Measurements from ENCODE around the gene TASL. TPM values are rescaled to one million over a fixed set of nuclear protein-coding genes. Genes with fewer than 3 reads are reported as not detected.
"Not testable (repeated sequence)": the region's sequence is repeated elsewhere in the genome, so short reads cannot be mapped to it uniquely, and the experiment has no call there.

TASL gene
- total RNA-seq, 3 donors from 2014 or later: 0.66 to 1.6 (median 1.4) TPM

GRCh38 chrX:30568136-30568535 lies 9.4 kb downstream of the TASL start:
- Histone ChIP-seq H3K36me3 (no peaks in the 10 kb centered on the region), H3K27me3 (peaks cover 0 to 10% of the 10 kb centered on the region in 2 donors), H3K27ac (no peak overlapping the region), H3K9me3 (no peaks in the 10 kb centered on the region), H3K4me3 (no peak overlapping the region), H3K4me1 (no peaks in the 10 kb centered on the region)
- DNase-seq (ENCODE audit: low spot score in 2 of 2): no peak
- intact Hi-C loops (cut with DNase I; ENCODE audit: low total_unique reads): no loop called here
- no peak for TF ChIP-seq POLR2AphosphoS5 (IDR thresholded peaks at IDR 0.05)
- TF ChIP-seq CTCF (IDR thresholded peaks at IDR 0.05): no peak
- TF ChIP-seq POLR2A (IDR thresholded peaks at IDR 0.05): no peak

- H3K27ac ChIP-seq; intact Hi-C loops (cut with DNase I; ENCODE audit: low total_unique reads); H3K36me3 ChIP-seq; H3K9me3 ChIP-seq; H3K4me3 ChIP-seq; H3K4me1 ChIP-seq; DNase-seq (ENCODE audit: low spot score in 2 of 2): not testable (repeated sequence)
- H3K27me3 ChIP-seq: peaks cover 0 to 27% of the 10 kb centered on the region in 2 donors
Measured at GRCh38 chrX:30563070-30563469, 14.5 kb downstream of the TASL start.

GRCh38 chrX:30561191-30561590 lies 16.4 kb downstream of the TASL start:
- Histone ChIP-seq H3K27me3 (peaks cover 0 to 33% of the 10 kb centered on the region in 2 donors), H3K4me1 (no peaks in the 10 kb centered on the region), H3K36me3 (no peaks in the 10 kb centered on the region), H3K4me3 (no peak overlapping the region), H3K9me3 (no peaks in the 10 kb centered on the region), H3K27ac (no peak overlapping the region)
- intact Hi-C loops (cut with DNase I; ENCODE audit: low total_unique reads): no loop called here
- no peak for DNase-seq (ENCODE audit: low spot score in 2 of 2)
- TF ChIP-seq POLR2A (IDR thresholded peaks at IDR 0.05): no peak
- no peak for TF ChIP-seq CTCF (IDR thresholded peaks at IDR 0.05)
- no peak for TF ChIP-seq POLR2AphosphoS5 (IDR thresholded peaks at IDR 0.05)

GRCh38 chrX:30538271-30538670 lies 39.3 kb downstream of the TASL start:
- H3K4me3 ChIP-seq: no peak overlapping the region
- intact Hi-C loops (cut with DNase I; ENCODE audit: low total_unique reads): no loop called here
- TF ChIP-seq POLR2AphosphoS5 (IDR thresholded peaks at IDR 0.05) (no peak), POLR2A (IDR thresholded peaks at IDR 0.05) (no peak), CTCF (IDR thresholded peaks at IDR 0.05) (no peak)
- H3K9me3 ChIP-seq: peaks cover 0 to 3% of the 10 kb centered on the region in 2 donors
- no peak overlapping the region for H3K27ac ChIP-seq
- no peaks in the 10 kb centered on the region for H3K36me3 ChIP-seq
- no peaks in the 10 kb centered on the region for H3K4me1 ChIP-seq
- no peak for DNase-seq (ENCODE audit: low spot score in 2 of 2)
- no peaks in the 10 kb centered on the region for H3K27me3 ChIP-seq

GRCh38 chrX:30533835-30534234 lies 43.7 kb downstream of the TASL start:
- DNase-seq (ENCODE audit: low spot score in 2 of 2): no peak
- no peaks in the 10 kb centered on the region for H3K9me3 ChIP-seq
- TF ChIP-seq CTCF (IDR thresholded peaks at IDR 0.05) (no peak), POLR2AphosphoS5 (IDR thresholded peaks at IDR 0.05) (no peak), POLR2A (IDR thresholded peaks at IDR 0.05) (no peak)
- H3K4me1 ChIP-seq: no peaks in the 10 kb centered on the region
- H3K27ac ChIP-seq: no peak overlapping the region
- no peak overlapping the region for H3K4me3 ChIP-seq
- peaks cover 0 to 18% of the 10 kb centered on the region in 2 donors for H3K27me3 ChIP-seq
- intact Hi-C loops (cut with DNase I; ENCODE audit: low total_unique reads): no loop called here
- no peaks in the 10 kb centered on the region for H3K36me3 ChIP-seq

GRCh38 chrX:30533266-30533665 lies 44.3 kb downstream of the TASL start:
- Histone ChIP-seq H3K9me3 (no peaks in the 10 kb centered on the region), H3K27me3 (peaks cover 0 to 23% of the 10 kb centered on the region in 2 donors), H3K4me3 (no peak overlapping the region), H3K36me3 (no peaks in the 10 kb centered on the region), H3K4me1 (no peaks in the 10 kb centered on the region), H3K27ac (no peak overlapping the region)
- TF ChIP-seq CTCF (IDR thresholded peaks at IDR 0.05) (no peak), POLR2A (IDR thresholded peaks at IDR 0.05) (no peak), POLR2AphosphoS5 (IDR thresholded peaks at IDR 0.05) (no peak)
- intact Hi-C loops (cut with DNase I; ENCODE audit: low total_unique reads): no loop called here
- no peak for DNase-seq (ENCODE audit: low spot score in 2 of 2)

All from breast epithelium (tissue), 4 donors.